Measurements from ENCODE around the gene CYP19A1.

Gene CYP19A1

DNA sequence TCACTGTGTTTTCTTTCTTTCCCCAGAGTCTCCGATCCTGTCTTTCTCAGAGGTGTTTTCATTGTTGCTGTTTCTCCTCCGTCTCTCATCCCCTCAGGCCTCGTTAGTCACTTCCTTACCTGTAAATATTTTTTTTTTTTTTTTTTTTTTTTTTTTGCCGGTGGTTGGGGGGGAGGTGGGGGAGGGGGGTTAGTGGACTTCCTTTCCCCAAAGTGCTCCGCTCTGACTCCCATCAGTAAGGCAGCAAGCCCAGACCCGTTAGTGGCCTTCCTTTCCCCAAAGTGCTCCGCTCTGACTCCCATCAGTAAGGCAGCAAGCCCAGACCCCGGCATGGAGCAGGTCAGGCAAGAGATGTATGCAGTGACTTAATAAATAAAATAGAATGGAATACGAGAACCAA is 146.6 kb downstream of the CYP19A1 start:
- Histone ChIP-seq H3K27ac (ENCODE audit: low read depth, low read length, poor library complexity, severe bottlenecking) (no peak overlapping the region), H3K4me3 (ENCODE audit: low read depth, low read length, poor library complexity, severe bottlenecking) (no peak overlapping the region), H3K9me3 (ENCODE audit: low read length) (no peaks in the 10 kb centered on the region), H3K4me1 (ENCODE audit: insufficient read depth, low read length, severe bottlenecking) (no peaks in the 10 kb centered on the region), H3K9ac (ENCODE audit: low read length) (no peak overlapping the region), H3F3A (ENCODE audit: insufficient read depth, low read length) (no peaks in the 10 kb centered on the region), H4K20me1 (ENCODE audit: insufficient read depth, low read length) (no peaks in the 10 kb centered on the region), H2AFZ (ENCODE audit: low read length) (no peak overlapping the region), H3K79me2 (ENCODE audit: insufficient read depth, low read length) (no peaks in the 10 kb centered on the region), H3K4me2 (ENCODE audit: low read length) (no peak overlapping the region), H3K9me2 (ENCODE audit: low read depth, low read length) (no peaks in the 10 kb centered on the region), H3K27me3 (ENCODE audit: insufficient read depth, low read length) (no peaks in the 10 kb centered on the region), H3K36me3 (ENCODE audit: insufficient read depth, low read length) (no peaks in the 10 kb centered on the region)
- TF ChIP-seq EZH2 (IDR thresholded peaks at IDR 0.05; ENCODE audit: borderline replicate concordance, low read length) (no peak), CTCF (IDR thresholded peaks at IDR 0.05; ENCODE audit: low read length) (no peak)

DNA sequence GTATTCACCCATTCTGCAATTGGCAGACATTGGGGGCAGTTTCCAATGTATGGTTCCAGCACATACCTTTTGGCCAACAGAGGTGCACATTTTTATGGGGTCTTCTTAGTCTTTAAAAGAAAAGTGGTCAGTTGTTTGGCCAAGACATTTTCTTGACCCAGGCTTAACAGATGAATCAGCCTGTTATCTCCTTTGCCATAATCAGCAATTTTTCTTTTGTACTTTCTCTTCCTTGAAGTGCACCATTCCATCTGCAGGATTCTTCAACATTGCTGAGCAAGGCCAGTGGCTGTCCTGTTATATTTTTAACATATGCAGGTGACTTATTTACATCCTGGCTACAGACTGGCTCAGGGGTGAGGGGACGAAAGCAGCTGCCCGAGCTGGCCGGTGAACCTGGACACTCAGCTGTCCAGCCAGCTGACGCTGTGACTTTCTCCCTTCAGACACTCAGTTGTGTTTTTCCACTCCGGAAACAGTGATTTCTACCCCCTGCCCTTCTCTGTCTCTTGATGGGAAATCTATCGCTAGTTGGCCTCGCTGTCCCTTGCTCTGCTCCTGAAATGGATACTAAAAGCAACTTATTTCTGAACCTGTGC is 147.2 kb downstream of the CYP19A1 start:
- Histone ChIP-seq H3K9ac (ENCODE audit: low read length) (no peak overlapping the region), H3K9me3 (ENCODE audit: low read length) (no peaks in the 10 kb centered on the region), H3K36me3 (ENCODE audit: insufficient read depth, low read length) (no peaks in the 10 kb centered on the region), H3K27me3 (ENCODE audit: insufficient read depth, low read length) (no peaks in the 10 kb centered on the region), H3K4me1 (ENCODE audit: insufficient read depth, low read length, severe bottlenecking) (no peaks in the 10 kb centered on the region), H3F3A (ENCODE audit: insufficient read depth, low read length) (no peaks in the 10 kb centered on the region), H3K4me3 (ENCODE audit: low read depth, low read length, poor library complexity, severe bottlenecking) (no peak overlapping the region), H3K9me2 (ENCODE audit: low read depth, low read length) (no peaks in the 10 kb centered on the region), H3K79me2 (ENCODE audit: insufficient read depth, low read length) (no peaks in the 10 kb centered on the region), H3K4me2 (ENCODE audit: low read length) (no peak overlapping the region), H3K27ac (ENCODE audit: low read depth, low read length, poor library complexity, severe bottlenecking) (no peak overlapping the region), H2AFZ (ENCODE audit: low read length) (no peak overlapping the region), H4K20me1 (ENCODE audit: insufficient read depth, low read length) (no peaks in the 10 kb centered on the region)
- no peak for TF ChIP-seq CTCF (IDR thresholded peaks at IDR 0.05; ENCODE audit: low read length)
- no peak for TF ChIP-seq EZH2 (IDR thresholded peaks at IDR 0.05; ENCODE audit: borderline replicate concordance, low read length)

DNA sequence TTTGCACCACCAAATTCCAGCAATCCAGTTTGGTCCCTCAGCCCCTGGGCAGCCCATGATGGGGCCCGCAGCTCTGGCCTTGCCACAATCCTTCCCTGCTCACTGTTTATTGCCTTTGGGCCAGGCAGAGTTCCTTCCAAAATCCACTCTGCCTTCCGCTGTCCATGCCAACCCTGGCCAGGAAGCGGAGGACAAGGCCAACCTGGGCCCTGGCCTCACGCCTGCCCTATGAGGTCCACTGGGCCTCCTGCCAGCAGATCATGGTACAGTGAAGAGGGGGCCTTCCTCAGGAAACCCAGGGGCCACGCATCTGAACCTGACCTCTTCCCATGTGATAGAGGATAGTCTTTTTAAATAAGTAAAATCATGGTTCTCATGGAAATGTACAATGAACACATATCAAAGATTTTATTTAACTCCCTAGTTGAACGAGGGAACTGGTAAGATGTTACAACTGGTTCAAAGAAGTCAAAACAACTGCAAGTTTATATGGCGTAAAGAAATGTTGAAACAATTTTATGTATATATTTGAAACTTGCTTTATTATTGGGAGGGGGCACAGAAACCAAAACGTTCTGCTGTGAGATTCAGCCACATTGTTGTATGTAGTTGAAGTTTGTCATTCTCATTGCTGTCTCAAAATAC is 147.8 kb downstream of the CYP19A1 start:
- Histone ChIP-seq H3K9ac (ENCODE audit: low read length) (no peak overlapping the region), H3K36me3 (ENCODE audit: insufficient read depth, low read length) (no peaks in the 10 kb centered on the region), H3K27ac (ENCODE audit: low read depth, low read length, poor library complexity, severe bottlenecking) (no peak overlapping the region), H3K9me2 (ENCODE audit: low read depth, low read length) (no peaks in the 10 kb centered on the region), H3K4me1 (ENCODE audit: insufficient read depth, low read length, severe bottlenecking) (no peaks in the 10 kb centered on the region), H3K27me3 (ENCODE audit: insufficient read depth, low read length) (no peaks in the 10 kb centered on the region), H3K9me3 (ENCODE audit: low read length) (no peaks in the 10 kb centered on the region), H2AFZ (ENCODE audit: low read length) (no peak overlapping the region), H3F3A (ENCODE audit: insufficient read depth, low read length) (no peaks in the 10 kb centered on the region), H3K4me2 (ENCODE audit: low read length) (no peak overlapping the region), H3K79me2 (ENCODE audit: insufficient read depth, low read length) (no peaks in the 10 kb centered on the region), H3K4me3 (ENCODE audit: low read depth, low read length, poor library complexity, severe bottlenecking) (no peak overlapping the region), H4K20me1 (ENCODE audit: insufficient read depth, low read length) (no peaks in the 10 kb centered on the region)
- no peak for TF ChIP-seq EZH2 (IDR thresholded peaks at IDR 0.05; ENCODE audit: borderline replicate concordance, low read length)
- no peak for TF ChIP-seq CTCF (IDR thresholded peaks at IDR 0.05; ENCODE audit: low read length)

All from OCI-LY1 (cell line).